Muscle of leg (tissue), 11 donors: ENCODE measurements around the gene IL7R. TPM values are rescaled to one million over a fixed set of nuclear protein-coding genes. Genes with fewer than 3 reads are reported as not detected.

Experiments used
- DNase-seq: peaks from one replicate; pipeline ENCODE4 v3.0.0; 2013
- H3K27ac ChIP-seq: one replicate; pipeline ENCODE4 v1.5.1; 2013; ENCODE audit warnings: mild to moderate bottlenecking, low read length, control low read depth
- H3K27me3 ChIP-seq: one replicate; pipeline ENCODE4 v1.6.1; 2013; ENCODE audit warnings: low read length; ENCODE audit not compliant: control insufficient read depth, insufficient read depth
- H3K36me3 ChIP-seq: one replicate; pipeline ENCODE4 v1.6.1; 2013; ENCODE audit warnings: low read length; ENCODE audit not compliant: control insufficient read depth, insufficient read depth
- H3K4me1 ChIP-seq: one replicate; pipeline ENCODE4 v1.6.1; 2013; ENCODE audit warnings: low read length; ENCODE audit not compliant: control insufficient read depth, insufficient read depth
- H3K4me3 ChIP-seq: one replicate; pipeline ENCODE4 v1.5.1; 2013; ENCODE audit warnings: low read length, control low read depth
- H3K9me3 ChIP-seq: replicated peaks from 2 replicates; pipeline ENCODE4 v1.6.1; 2013; ENCODE audit warnings: low read depth, low read length; ENCODE audit not compliant: control insufficient read depth
- WGBS: methylation state at CpG from one replicate; pipeline ENCODE4 v1.1.5; 2013; ENCODE audit warnings: missing lambda C conversion rate; ENCODE audit not compliant: insufficient coverage; 5-methylcytosine and 5-hydroxymethylcytosine counted together
- polyA plus RNA-seq, 8 donors: library from polyadenylated mRNA; unstranded; fragments of 120-200 nt; gene quantifications; one replicate each; pipeline versions ENCODE4 v1.2.1 to v1.2.3, GENCODE V29; 2013; ENCODE audit warnings: inconsistent platforms in 1 of 8, low replicate concordance in 1 of 8; ENCODE audit not compliant: insufficient read length in 8 of 8, insufficient read depth in 1 of 8
- total RNA-seq: library from RNA; stranded (reverse); fragments of 120-200 nt; gene quantifications from one replicate; pipeline ENCODE4 v1.2.4, GENCODE V29; 2013

The IL7R gene
- total and polyA plus RNA-seq, 9 donors: 0.22 to 2.4 (median 1.7) TPM

DNA sequence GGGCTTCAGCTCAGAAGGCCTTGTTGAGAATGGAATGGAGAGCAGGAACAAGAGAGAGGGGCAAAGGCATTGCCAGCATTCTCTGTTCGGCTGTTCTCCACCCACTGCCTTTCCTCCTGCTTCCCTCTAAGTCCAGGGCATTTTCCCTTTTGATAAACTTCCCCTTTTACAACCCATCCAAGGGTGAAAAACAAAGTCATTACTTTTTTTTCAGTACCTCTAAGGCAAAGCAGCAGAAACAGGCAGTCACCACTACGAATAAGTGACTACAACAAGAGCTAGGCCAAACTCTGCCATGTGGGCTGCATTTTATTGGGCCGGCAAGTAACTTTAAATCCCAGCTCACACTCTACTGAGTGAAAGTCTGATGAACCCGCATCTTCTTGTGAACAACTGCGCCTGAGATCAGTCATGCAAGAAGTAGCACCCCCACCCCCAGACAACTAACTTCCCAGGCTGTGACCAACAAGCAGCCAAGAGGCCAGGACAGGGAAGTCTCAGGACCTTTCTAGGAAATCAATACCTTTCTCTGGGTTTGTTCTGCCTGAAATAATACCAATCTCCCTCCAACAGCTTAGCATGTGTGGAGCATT, 13.1 kb downstream of the IL7R start:
- Histone ChIP-seq H3K4me1 (no peaks in the 10 kb centered on the region), H3K27me3 (no peaks in the 10 kb centered on the region), H3K4me3 (no peak overlapping the region), H3K9me3 (no peaks in the 10 kb centered on the region), H3K27ac (no peak overlapping the region), H3K36me3 (no peaks in the 10 kb centered on the region)
- no peak for DNase-seq
- 52% methylated on average over 4 of the region's 5 CpGs for WGBS

DNA sequence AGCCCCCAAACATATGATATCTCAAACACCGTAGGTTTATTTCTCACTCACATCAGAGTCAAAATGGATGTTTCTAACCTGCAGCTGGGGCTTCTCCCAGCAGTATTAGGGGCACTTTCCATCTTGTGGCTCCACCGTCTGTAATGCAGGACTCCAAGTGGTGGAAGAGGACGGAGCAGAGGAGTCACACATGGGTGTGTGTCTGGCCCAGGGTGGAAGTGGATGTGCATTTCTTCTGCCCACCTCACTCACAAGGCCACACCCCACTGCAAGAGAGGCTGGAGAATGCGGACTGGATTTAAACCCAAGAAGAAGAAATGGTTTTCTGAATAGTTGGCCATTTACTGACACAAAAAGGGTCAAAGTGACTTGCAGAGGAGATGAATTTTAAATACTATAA, 13.9 kb downstream of the IL7R start:
- H3K36me3 ChIP-seq: no peaks in the 10 kb centered on the region
- no peak for DNase-seq
- 80% methylated on average over 1 of the region's 4 CpGs for WGBS
- no peaks in the 10 kb centered on the region for H3K4me1 ChIP-seq
- H3K27me3 ChIP-seq: no peaks in the 10 kb centered on the region
- no peak overlapping the region for H3K4me3 ChIP-seq
- H3K9me3 ChIP-seq: no peaks in the 10 kb centered on the region
- no peak overlapping the region for H3K27ac ChIP-seq

DNA sequence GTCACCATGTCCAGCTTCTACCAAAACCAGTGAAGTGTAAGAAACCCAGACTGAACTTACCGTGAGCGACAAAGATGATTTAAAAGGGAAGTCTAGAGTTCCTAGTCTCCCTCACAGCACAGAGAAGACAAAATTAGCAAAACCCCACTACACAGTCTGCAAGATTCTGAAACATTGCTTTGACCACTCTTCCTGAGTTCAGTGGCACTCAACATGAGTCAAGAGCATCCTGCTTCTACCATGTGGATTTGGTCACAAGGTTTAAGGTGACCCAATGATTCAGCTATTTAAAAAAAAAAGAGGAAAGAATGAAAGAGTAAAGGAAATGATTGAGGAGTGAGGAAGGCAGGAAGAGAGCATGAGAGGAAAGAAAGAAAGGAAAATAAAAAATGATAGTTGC, 19.8 kb downstream of the IL7R start:
- Histone ChIP-seq H3K4me3 (no peak overlapping the region), H3K27me3 (no peaks in the 10 kb centered on the region), H3K27ac (no peak overlapping the region), H3K36me3 (no peaks in the 10 kb centered on the region), H3K9me3 (no peaks in the 10 kb centered on the region), H3K4me1 (no peaks in the 10 kb centered on the region)
- no CpG with 5 or more reads among the region's 2 CpGs for WGBS
- DNase-seq: no peak

DNA sequence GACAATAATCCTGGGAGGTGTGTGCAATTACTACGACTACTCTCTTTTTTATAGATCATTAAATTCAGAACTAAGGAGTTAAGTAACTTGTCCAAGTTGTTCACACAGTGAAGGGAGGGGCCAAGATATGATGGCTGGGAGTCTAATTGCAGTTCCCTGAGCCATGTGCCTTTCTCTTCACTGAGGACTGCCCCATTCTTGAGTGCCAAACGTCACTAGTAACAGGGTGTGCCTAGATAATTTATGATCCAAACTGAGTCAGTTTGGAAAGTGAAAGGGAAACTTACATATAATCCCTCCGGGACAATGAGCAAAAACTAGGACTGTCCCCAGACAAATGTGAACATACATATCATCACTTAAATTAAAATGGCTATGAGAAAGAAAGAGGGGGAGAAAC, 20.2 kb downstream of the IL7R start:
- no peak for DNase-seq
- H3K27me3 ChIP-seq: no peaks in the 10 kb centered on the region
- no peaks in the 10 kb centered on the region for H3K9me3 ChIP-seq
- H3K4me1 ChIP-seq: no peaks in the 10 kb centered on the region
- H3K36me3 ChIP-seq: no peaks in the 10 kb centered on the region
- H3K27ac ChIP-seq: no peak overlapping the region
- no peak overlapping the region for H3K4me3 ChIP-seq
- no CpG with 5 or more reads among the region's 3 CpGs for WGBS

DNA sequence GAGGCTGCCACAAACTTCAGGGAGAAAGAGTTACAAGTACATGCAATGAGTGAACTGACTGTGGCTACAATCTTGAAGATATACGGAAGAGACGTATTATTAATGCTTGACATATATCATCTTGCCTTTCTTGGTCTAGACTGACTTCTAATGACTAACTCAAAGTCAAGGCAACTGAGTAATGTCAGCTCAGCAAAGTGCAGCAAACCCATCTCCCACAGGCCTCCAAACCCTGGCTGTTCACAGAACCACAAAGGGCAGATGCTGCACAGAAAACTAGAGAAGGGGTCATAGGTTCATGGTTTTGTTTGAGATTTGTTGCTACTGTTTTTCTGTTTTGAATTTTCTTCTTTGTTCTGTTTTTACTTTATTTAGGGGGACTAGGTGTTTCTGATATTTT, 21.0 kb downstream of the IL7R start:
- Histone ChIP-seq H3K4me1 (no peaks in the 10 kb centered on the region), H3K9me3 (no peaks in the 10 kb centered on the region), H3K27me3 (no peaks in the 10 kb centered on the region), H3K4me3 (no peak overlapping the region), H3K36me3 (no peaks in the 10 kb centered on the region), H3K27ac (no peak overlapping the region)
- no CpG with 5 or more reads among the region's 2 CpGs for WGBS
- DNase-seq: no peak

DNA sequence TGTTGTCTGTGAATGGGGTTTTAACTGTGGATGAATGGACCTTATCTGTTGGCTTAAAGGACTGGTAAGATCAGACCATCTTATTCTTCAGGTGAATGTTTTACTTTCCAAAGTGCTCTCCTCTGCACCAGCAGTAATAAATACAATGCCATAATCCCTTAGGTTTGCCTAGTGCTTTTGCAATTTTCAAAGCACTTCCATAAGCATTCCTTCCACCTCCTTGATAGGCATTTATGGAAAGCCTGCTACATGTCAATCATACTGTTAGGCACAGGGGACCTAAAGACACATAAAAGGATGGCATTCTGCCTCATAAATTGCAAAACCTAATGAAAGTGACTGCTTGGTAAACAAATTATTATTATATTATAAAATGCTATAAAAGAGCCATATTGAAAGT, 21.4 kb downstream of the IL7R start:
- Histone ChIP-seq H3K36me3 (no peaks in the 10 kb centered on the region), H3K27ac (no peak overlapping the region), H3K4me3 (no peak overlapping the region), H3K27me3 (no peaks in the 10 kb centered on the region), H3K9me3 (no peaks in the 10 kb centered on the region), H3K4me1 (no peaks in the 10 kb centered on the region)
- DNase-seq: no peak

DNA sequence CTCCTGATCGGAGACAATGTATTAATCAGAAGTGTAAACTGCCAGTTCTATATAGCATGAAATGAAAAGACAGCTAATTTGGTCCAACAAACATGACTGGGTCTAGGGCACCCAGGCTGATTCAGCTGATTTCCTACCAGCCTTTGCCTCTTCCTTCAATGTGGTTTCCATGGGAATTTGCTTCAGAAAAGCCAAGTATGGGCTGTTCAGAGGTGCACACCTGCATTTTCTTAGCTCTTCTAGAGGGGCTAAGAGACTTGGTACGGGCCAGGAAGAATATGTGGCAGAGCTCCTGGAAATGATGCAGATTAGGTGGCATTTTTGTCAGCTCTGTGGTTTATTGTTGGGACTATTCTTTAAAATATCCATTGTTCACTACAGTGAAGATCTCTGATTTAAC, 22.4 kb downstream of the IL7R start:
- 50% methylated on average over 1 of the region's 2 CpGs for WGBS
- H3K4me1 ChIP-seq: no peaks in the 10 kb centered on the region
- H3K4me3 ChIP-seq: no peak overlapping the region
- DNase-seq: no peak
- no peaks in the 10 kb centered on the region for H3K27me3 ChIP-seq
- H3K36me3 ChIP-seq: no peaks in the 10 kb centered on the region
- no peaks in the 10 kb centered on the region for H3K9me3 ChIP-seq
- H3K27ac ChIP-seq: no peak overlapping the region

DNA sequence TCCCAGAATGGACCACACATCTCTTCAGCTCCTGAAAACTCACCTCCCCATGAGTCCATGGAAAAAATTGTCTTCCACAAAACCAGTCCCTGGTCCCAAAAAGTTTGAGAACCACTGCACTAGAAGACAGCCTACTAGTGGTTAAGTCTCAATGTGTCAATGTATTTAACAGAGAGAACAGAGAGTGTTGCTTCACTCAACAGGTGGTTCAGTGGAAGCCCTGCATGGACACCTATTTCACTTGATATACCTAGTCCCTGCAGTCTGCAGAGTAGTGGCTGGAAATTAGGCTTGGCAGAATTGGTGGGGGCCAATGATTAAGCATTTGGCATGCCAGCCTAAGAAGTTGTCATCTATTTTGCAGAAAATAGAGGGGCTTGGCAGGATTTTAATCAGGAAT, 23.0 kb downstream of the IL7R start:
- Histone ChIP-seq H3K27me3 (no peaks in the 10 kb centered on the region), H3K4me3 (no peak overlapping the region), H3K4me1 (no peaks in the 10 kb centered on the region), H3K36me3 (no peaks in the 10 kb centered on the region), H3K9me3 (no peaks in the 10 kb centered on the region), H3K27ac (no peak overlapping the region)
- DNase-seq: no peak

DNA sequence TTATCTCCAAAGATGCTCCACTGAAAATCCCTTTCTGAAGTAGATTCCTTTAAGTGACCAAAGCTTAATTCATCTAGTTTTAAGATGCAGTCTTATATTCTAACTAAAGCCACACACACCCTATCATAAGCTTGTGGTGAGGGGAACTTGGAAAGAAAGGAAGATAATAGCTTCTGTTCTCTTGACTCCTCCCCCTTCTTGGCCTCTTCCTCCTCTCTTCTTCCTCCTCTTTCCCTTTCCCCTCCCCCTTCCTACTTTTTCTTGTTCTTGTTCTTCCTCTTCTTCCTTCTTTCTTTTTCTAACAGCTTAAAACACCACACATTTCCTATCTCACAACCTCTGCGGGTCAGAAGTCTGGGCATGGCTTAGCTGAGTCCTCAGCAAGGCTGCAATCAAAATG, 23.5 kb downstream of the IL7R start:
- WGBS: no CpG with 5 or more reads among the region's 1 CpG
- Histone ChIP-seq H3K4me3 (no peak overlapping the region), H3K9me3 (no peaks in the 10 kb centered on the region), H3K27me3 (no peaks in the 10 kb centered on the region), H3K4me1 (no peaks in the 10 kb centered on the region), H3K27ac (no peak overlapping the region), H3K36me3 (no peaks in the 10 kb centered on the region)
- no peak for DNase-seq

DNA sequence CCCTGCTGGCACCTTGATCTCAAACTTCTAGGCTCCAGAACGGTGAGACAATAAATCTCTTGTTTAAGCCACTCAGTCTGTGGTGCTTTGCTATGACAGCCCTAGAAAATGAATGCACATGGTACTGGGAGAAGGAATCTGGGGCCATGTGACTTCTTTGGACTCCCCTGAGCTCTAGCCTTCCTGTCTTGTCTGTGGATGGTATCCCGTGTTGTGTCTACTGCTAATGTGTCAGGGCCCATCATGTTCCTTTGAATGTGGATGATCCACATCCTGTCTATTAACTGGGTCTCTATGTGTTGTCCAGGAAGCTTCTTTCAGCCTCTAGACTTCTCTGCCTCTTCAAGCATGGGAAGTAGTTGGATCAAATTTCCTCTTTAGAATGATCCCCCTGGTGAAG, 25.1 kb downstream of the IL7R start:
- no peak for DNase-seq
- WGBS: no CpG with 5 or more reads among the region's 2 CpGs
- Histone ChIP-seq H3K36me3 (no peaks in the 10 kb centered on the region), H3K4me3 (no peak overlapping the region), H3K9me3 (no peaks in the 10 kb centered on the region), H3K27ac (no peak overlapping the region), H3K27me3 (no peaks in the 10 kb centered on the region), H3K4me1 (no peaks in the 10 kb centered on the region)

DNA sequence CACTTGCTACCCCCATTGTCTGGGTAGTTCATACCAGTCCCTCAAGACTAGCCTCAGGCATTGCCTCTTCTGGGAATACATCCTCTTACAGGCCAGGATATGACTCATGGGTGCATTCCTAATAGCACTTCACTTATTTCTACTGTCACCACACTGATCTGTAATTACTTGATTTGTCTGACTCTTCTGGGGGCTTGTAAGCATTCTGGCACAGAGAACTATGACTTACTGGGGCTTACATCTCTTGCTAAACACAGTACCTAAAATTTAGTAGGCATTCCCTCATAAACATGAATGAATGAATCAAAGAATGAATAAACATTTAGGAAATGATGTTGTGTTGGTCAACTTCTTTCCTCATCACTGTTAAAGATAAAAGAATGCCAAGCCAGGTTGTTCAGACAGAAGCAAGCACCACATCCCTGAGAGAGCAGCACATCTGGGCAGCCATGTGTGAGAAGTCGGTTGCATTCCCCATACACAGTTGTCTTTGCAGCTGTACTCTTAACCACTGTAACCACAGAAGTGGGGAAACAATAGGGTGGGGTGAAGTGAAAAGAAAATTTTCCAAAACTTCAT, 27.6 kb downstream of the IL7R start:
- Histone ChIP-seq H3K27me3 (no peaks in the 10 kb centered on the region), H3K9me3 (no peaks in the 10 kb centered on the region), H3K36me3 (no peaks in the 10 kb centered on the region), H3K27ac (no peak overlapping the region), H3K4me3 (no peak overlapping the region), H3K4me1 (no peaks in the 10 kb centered on the region)
- no peak for DNase-seq
- WGBS: no CpG with 5 or more reads among the region's 1 CpG
